HEK293T (cell line): Measurements from ENCODE around the gene EFNB2.

ENCODE experiments used
- HDGF ChIP-seq: fragments of 450-650 bp; IDR thresholded peaks from 2 replicates; pipeline ENCODE4 v1.6.1; 2017; ENCODE audit warnings: antibody characterized with exemption, borderline replicate concordance
- SP1 ChIP-seq: fragments of 450-650 bp; IDR thresholded peaks from 2 replicates; pipeline ENCODE4 v1.6.1; 2017
- SUZ12 ChIP-seq: fragments of 450-650 bp; IDR thresholded peaks from 2 replicates; pipeline ENCODE4 v1.6.1; 2016; ENCODE audit warnings: mild to moderate bottlenecking

GRCh38 chr13:106488686-106489085, 46.8 kb downstream of the EFNB2 start:
- TF ChIP-seq SUZ12 (no peak), HDGF (no peak), SP1 (no peak)
